Activated CD8-positive, alpha-beta memory T cell treated with anti-CD3 and anti-CD28 coated beads, Interleukin-2, amount 50 U/mL, for 1 hour (primary cell): Measurements from ENCODE around the gene SFXN1.
A peak's percentile ranks its signal among the peaks of the same experiment; 100 is the strongest.
"Not testable (repeated sequence)": the region's sequence is repeated elsewhere in the genome, so short reads cannot be mapped to it uniquely, and the experiment has no call there.

Experiments used
- DNase-seq: peaks from one replicate; pipeline ENCODE4 v3.0.0-alpha.2; 2020; ENCODE audit errors: extremely low read depth

Gene SFXN1

DNA sequence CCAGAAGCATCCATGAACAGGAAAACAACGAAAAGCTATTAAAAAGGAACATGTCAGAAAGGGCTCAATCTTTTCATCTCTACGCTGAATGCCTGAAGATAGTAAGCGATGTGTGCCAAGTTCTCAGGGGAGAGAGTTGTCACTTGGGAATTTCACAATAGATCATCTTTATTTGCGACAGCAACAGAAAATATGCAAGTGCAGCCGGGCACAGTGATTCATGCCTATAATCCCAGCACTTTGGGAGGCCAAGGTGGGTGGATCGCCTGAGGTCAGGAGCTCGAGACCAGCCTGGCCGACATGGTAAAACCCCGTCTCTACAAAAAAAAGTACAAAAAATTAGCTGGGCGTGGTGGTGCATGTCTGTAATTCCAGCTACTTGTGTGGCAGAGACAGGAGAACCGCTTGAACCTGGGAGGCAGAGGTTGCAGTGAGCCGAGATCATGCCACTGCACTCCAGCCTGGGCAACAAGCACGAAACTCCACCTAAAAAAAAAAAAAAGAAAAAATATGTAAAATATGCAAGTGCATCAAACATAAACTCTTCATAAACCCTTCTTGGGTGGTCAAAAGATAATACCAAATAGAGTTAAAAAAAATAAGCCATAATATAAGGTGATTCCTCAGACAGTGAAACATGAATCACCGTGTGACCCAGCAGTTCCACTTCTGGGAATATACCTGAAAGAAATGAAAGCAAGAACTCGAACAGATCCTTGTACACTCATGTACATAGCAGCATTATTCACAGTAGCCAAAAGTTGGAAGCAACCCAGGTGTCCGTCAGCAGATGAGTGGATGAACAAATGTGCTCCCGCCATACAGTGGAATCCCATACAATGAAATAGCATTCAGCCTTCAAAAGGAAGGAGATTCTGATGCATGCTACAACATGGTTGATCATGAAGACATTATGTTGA, 16.2 kb downstream of the SFXN1 start:
- DNase-seq, result no peak

GRCh38 chr5:175501759-175502158, 23.4 kb downstream of the SFXN1 start:
- DNase-seq, result no peak

DNA sequence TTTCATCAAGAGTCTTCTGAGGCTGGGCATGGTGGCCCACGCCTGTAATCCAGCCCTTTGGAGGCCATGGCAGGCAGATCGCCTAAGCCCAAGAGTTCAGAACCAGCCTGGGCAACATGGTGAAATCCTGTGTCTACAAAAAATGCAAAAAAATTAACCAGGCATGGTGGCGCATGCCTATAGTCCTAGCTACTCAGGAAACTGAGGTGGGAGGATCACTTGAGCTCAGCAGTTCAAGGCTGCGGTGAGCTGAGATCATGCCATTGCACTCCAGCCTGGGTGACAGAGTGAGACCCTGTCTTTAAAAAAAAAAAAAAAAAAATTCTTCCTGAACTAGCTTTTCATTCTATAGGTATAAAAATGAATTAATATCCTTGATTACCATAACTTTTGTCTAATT, 29.3 kb downstream of the SFXN1 start:
- not testable (repeated sequence) for DNase-seq

- DNase-seq, result no peak
Measured at GRCh38 chr5:175508896-175509295, 30.5 kb downstream of the SFXN1 start.

GRCh38 chr5:175513297-175513696, 34.9 kb downstream of the SFXN1 start:
- no peak for DNase-seq

DNA sequence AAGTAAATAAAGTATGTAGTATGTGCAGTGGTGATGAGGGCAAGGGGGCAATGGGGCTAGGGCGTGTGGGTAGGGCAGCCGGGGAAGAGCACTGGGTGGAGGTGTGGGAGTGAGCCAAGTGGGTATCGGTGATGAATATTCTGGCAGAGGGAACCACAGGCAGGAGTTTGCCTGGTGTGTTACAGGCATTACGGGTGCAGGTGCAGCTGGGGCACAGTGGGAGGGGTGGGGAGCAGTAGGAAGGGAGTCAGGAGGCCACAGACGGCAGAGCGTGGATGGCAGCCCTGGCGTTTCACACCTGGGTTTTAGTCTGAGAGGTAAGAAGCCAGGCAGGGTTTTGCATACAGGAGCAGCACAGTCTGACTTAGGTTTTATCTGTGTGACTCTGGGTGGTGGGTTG, 35.4 kb downstream of the SFXN1 start:
- no peak for DNase-seq

- no peak for DNase-seq
Measured at GRCh38 chr5:175516933-175517823, 38.8 kb downstream of the SFXN1 start.

- no peak for DNase-seq
Measured at GRCh38 chr5:175517824-175518450, 39.6 kb downstream of the SFXN1 start.

GRCh38 chr5:175519006-175519405, 40.6 kb downstream of the SFXN1 start:
- no peak for DNase-seq

- DNase-seq, result no peak
Measured at GRCh38 chr5:175520321-175520720, 42.0 kb downstream of the SFXN1 start.

- DNase-seq, result no peak
Measured at GRCh38 chr5:175520873-175521272, 42.5 kb downstream of the SFXN1 start.

DNA sequence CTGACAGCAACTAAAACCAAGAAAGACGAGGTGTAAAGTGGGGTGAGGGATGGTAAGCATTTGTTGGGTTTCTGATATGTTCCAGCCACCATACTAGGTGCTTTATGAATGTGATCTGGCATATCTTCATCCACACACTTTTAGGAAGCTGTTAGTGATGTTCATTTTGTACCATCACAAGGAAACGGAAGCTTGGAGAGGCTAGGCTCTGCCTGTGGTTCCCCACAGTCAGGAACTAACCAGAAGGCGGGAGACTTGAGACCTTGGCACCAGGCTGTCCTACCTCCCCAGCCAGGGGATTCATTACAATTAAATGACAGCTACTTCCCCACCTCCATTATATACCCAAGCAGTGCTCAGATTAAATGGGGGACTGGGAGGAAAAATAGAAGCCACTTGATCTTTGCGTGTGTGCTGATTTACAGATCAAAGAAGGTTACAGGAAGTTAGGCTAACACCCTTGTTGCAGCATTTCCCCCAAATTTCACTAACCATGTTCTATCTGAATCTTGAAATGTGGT, 43.0 kb downstream of the SFXN1 start:
- no peak for DNase-seq

DNA sequence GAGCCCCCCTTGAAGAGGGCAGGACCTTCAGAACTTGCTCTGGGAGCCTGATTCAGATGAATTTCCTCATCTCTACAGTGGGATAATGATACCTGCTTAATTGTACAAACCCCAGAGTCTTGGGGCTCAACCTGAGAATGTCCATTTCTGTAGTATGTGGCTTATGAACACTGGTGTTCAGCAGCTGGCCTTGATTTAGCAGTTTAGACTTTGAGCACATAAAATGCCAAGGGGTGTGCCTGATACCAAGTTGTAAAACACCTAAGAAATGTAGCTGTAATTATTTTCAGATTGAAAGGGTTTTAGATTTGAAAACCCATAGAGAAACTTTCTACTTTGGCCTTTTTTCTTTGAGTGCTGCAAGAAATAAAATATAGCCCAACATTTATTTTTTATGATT, 44.9 kb downstream of the SFXN1 start:
- DNase-seq, result no peak

- DNase-seq, result no peak
Measured at GRCh38 chr5:175524211-175524610, 45.9 kb downstream of the SFXN1 start.

DNA sequence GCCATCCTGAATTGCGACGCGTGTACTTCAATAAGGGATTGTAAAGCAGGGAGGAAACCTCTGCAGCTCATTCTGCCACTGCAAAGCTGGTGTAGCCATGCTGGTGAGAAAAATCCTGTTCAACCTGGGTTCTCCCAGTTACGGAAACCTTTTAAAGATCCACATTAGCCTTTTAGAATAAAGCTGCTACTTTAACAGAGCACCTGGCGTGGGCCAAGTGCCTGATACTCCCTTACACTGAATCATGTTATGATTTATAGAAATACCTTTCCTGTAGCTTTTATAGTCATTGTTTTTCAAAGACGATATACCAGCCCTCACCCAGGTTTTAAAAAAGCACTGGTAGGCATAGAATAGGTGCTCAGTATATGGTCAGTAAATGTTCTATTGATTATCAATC, 48.3 kb downstream of the SFXN1 start:
- DNase-seq, result no peak

DNA sequence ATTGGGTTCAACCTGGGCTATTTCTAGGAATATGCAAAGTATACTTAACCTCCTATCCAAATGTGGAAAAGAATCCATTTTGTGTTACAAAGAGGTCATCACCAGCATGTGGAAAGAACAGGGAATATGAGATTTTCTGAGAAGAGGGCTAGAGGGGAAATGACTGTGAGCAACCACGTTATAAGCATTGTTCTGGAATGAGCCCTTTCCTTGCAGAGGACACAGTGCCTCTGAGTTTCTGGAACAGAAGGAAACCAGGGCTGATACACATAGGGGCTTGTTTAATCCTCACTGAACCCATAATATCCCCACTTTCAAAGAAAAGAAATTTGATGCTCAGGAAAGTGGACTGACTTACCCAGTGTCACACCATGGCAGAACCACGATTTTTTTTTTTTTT, 53.0 kb downstream of the SFXN1 start:
- no peak for DNase-seq

DNA sequence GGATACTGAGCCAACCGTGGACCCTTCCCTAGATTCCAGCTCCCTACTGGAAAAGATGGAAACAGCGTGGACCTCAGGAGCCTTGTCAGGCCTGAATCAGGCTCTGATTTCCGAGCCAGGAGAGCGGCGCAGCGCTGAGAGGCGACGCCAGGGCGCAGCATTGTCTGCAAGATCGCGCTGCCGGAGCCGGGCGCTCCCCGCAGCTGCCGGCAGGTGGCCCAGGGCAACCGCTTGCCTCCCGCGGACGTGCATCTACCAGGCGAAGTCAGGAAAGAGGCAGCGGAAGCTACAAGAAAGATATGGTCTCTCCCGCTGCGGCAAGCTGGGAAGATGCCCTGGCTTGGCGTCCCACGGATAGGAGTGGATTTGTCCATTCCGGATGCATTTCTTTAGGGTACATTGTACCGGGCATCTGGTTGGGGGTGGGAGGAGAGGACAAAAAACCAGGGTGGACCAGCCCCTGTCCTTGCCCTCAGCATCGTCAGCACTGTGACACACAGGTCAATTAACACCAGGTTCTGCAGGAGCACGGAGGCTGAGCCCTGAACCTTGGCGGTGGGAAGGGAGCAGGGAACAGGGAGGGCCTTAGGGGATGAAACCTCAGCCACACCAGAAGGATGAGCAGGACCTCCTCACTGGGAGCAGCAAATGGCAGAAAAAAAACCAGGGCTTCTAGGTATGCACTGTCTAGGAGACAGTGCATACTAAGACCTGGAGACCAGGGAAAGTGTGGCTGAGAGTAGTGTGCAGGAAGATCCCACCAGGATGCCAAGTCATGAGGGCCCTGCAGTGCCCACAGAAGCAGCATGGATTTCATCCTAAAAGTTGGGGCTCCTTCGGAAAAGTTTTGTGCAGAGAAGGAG, 55.9 kb downstream of the SFXN1 start:
- peak; percentile 55 for DNase-seq

GRCh38 chr5:175535331-175535730, 57.0 kb downstream of the SFXN1 start:
- not testable (repeated sequence) for DNase-seq

- DNase-seq, result no peak
Measured at GRCh38 chr5:175535796-175536195, 57.4 kb downstream of the SFXN1 start.

- no peak for DNase-seq
Measured at GRCh38 chr5:175538576-175538975, 60.2 kb downstream of the SFXN1 start.

DNA sequence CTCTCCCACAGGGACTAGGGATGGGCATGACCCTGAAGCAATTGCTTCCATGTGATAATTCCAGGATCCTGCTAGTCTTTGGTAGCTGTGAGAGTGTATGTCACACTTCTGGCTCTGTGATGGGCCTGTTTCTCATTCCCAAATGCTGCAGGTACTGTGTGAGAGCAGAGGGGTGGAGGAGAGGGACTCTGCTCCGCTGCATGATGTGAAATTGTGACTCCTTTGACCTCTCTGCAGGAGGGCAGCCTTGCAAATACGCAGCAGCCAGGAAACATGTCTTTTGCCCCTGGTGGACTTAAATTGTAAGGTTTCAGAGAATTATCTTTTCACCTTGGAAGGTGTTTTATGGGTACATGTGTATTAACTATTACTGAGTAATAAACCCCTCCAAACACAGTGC, 61.6 kb downstream of the SFXN1 start:
- no peak for DNase-seq
